Measurements from ENCODE around the gene HTR1E.

GRCh38 chr6:87065117-87065516, 127.8 kb downstream of the HTR1E start:
- TF ChIP-seq CTCF (IDR thresholded peaks at IDR 0.05) (no peak), EP300 (IDR thresholded peaks at IDR 0.05; ENCODE audit: low read depth) (no peak), POLR2AphosphoS5 (IDR thresholded peaks at IDR 0.05) (no peak)
